HEK293 (cell line): ENCODE data around the gene SMIM1.

Experiments
- CTCF ChIA-PET: fragments of 350-600 bp; formaldehyde crosslinking; extraction: SDS; loops from one replicate; lab custom pipeline; 2021; ENCODE audit warnings: antibody characterized with exemption; lab: Yijun Ruan, JAX
- POLR2A ChIA-PET: fragments of 300-600 bp; formaldehyde crosslinking; extraction: SDS; loops from one replicate; lab custom pipeline; 2020; ENCODE audit warnings: antibody characterized with exemption, inconsistent platforms; lab: Yijun Ruan, JAX
- H3K27ac ChIP-seq: fragments of 200-500 bp; sonication (Bioruptor generic); 2 replicates; pipeline ENCODE4 v1.5.1; 2014; ENCODE audit warnings: low read depth, low read length, control low read depth, inconsistent platforms; ENCODE audit errors: extremely low read depth
- H3K36me3 ChIP-seq, 2 experiments: fragments of 200-500 bp in 1 of 2; sonication (Bioruptor generic) in 1 of 2; 1 replicate in 1 of 2; 2 replicates in 1 of 2; pipeline ENCODE4 v1.5.1; 2014 to 2017; ENCODE audit warnings: inconsistent platforms in 2 of 2, low read length in 2 of 2; ENCODE audit not compliant: control insufficient read depth in 2 of 2, insufficient read depth in 1 of 2
- H3K4me1 ChIP-seq: fragments of 200-500 bp; sonication (Bioruptor generic); 2 replicates; pipeline ENCODE4 v1.5.1; 2014; ENCODE audit warnings: mild to moderate bottlenecking, low read length, inconsistent platforms; ENCODE audit not compliant: control insufficient read depth, insufficient read depth
- H3K4me3 ChIP-seq: 2 replicates; pipeline ENCODE4 v1.5.1; 2011; ENCODE audit warnings: low read depth, mild to moderate bottlenecking, control low read depth, low read length, moderate library complexity
- H3K9me3 ChIP-seq: fragments of 200-500 bp; sonication (Bioruptor generic); 2 replicates; pipeline ENCODE4 v1.5.1; 2014; ENCODE audit warnings: low read depth, low read length, inconsistent platforms; ENCODE audit not compliant: control insufficient read depth, insufficient read depth
- HIC1 ChIP-seq: fragments of 450-650 bp; formaldehyde crosslinking; IDR thresholded peaks from 2 replicates; pipeline ENCODE4 v1.5.1; 2016; ENCODE audit warnings: missing biosample characterization, missing genetic modification characterization
- KLF8 ChIP-seq: fragments of 450-650 bp; formaldehyde crosslinking; IDR thresholded peaks from 2 replicates; pipeline ENCODE4 v1.5.1; 2016; ENCODE audit warnings: missing biosample characterization, missing genetic modification characterization
- REST ChIP-seq: fragments of 450-650 bp; formaldehyde crosslinking; IDR thresholded peaks from 2 replicates; pipeline ENCODE4 v1.5.1; 2016; ENCODE audit warnings: missing biosample characterization, missing genetic modification characterization
- SCRT2 ChIP-seq: fragments of 450-650 bp; formaldehyde crosslinking; IDR thresholded peaks from 2 replicates; pipeline ENCODE4 v1.5.1; 2016; ENCODE audit warnings: missing biosample characterization, missing genetic modification characterization
- ZFP41 ChIP-seq: fragments of 450-650 bp; formaldehyde crosslinking; IDR thresholded peaks from 2 replicates; pipeline ENCODE4 v1.5.1; 2016; ENCODE audit warnings: missing biosample characterization, missing genetic modification characterization, borderline replicate concordance
- ZNF2 ChIP-seq: fragments of 450-650 bp; formaldehyde crosslinking; IDR thresholded peaks from 2 replicates; pipeline ENCODE4 v1.5.1; 2016; ENCODE audit warnings: missing biosample characterization, missing genetic modification characterization
- ZNF404 ChIP-seq: fragments of 450-650 bp; formaldehyde crosslinking; IDR thresholded peaks from 2 replicates; pipeline ENCODE4 v1.5.1; 2017; ENCODE audit warnings: missing biosample characterization, missing genetic modification characterization
- ZNF449 ChIP-seq: fragments of 450-650 bp; formaldehyde crosslinking; IDR thresholded peaks from 2 replicates; pipeline ENCODE4 v1.5.1; 2017; ENCODE audit warnings: missing biosample characterization, mild to moderate bottlenecking, missing genetic modification characterization, moderate library complexity
- ZNF549 ChIP-seq: fragments of 450-650 bp; IDR thresholded peaks from 2 replicates; pipeline ENCODE4 v1.5.1; 2018; ENCODE audit warnings: missing biosample characterization, missing genetic modification characterization, mild to moderate bottlenecking, inconsistent platforms, moderate library complexity
- ZNF654 ChIP-seq: fragments of 450-650 bp; formaldehyde crosslinking; IDR thresholded peaks from 2 replicates; pipeline ENCODE4 v1.5.1; 2016; ENCODE audit warnings: low read depth, missing biosample characterization, missing genetic modification characterization
- ZNF707 ChIP-seq: fragments of 450-650 bp; formaldehyde crosslinking; IDR thresholded peaks from 2 replicates; pipeline ENCODE4 v1.5.1; 2016; ENCODE audit warnings: missing biosample characterization, missing genetic modification characterization

SMIM1 gene

GRCh38 chr1:3816331-3817137 lies 44.0 kb downstream of the SMIM1 start:
- Histone ChIP-seq H3K9me3 (no peaks in the 10 kb centered on the region), H3K27ac (no peak overlapping the region), H3K4me3 (no peak overlapping the region), H3K36me3 (peaks cover 0 to 71% of the 10 kb centered on the region in 2 experiments; a peak in 1 of 3 replicates), H3K4me1 (no peaks in the 10 kb centered on the region; the same call in 1 of the 2 replicates)
- POLR2A ChIA-PET, result no interaction called here
- no peak for TF ChIP-seq ZNF654 (tag by site-specific recombination)
- TF ChIP-seq ZNF2, result no peak
- TF ChIP-seq REST (tag by site-specific recombination), result no peak
- CTCF ChIA-PET, result no interaction called here

GRCh38 chr1:3817138-3817740 lies 44.7 kb downstream of the SMIM1 start:
- CTCF ChIA-PET, result no interaction called here

GRCh38 chr1:3817821-3818597 lies 45.5 kb downstream of the SMIM1 start:
- peaks cover 0 to 86% of the 10 kb centered on the region in 2 experiments; a peak in 1 of 3 replicates for H3K36me3 ChIP-seq
- TF ChIP-seq ZNF549 (tag by site-specific recombination) (no peak), ZNF449 (tag by site-specific recombination) (no peak), ZNF404 (tag by site-specific recombination) (no peak)
- TF ChIP-seq, all 188 proteins: peak for 0
- POLR2A ChIA-PET, result no interaction called here
- H3K9me3 ChIP-seq, result no peaks in the 10 kb centered on the region
- no peak overlapping the region for H3K27ac ChIP-seq
- CTCF ChIA-PET, result interaction anchor here (0.6 kb wide), 1 partner anchor 1032 kb away, joined by 3 read pairs; no protein-coding TSS in a partner anchor
- H3K4me3 ChIP-seq, result no peak overlapping the region
- no peaks in the 10 kb centered on the region for H3K4me1 ChIP-seq

More at GRCh38 chr1:3817138-3817740, 44.7 kb downstream of the SMIM1 start:
- no peak for TF ChIP-seq ZNF707
- no peak for TF ChIP-seq KLF8 (tag by site-specific recombination)
- no peak for TF ChIP-seq HIC1 (tag by site-specific recombination)
- TF ChIP-seq ZFP41 (tag by site-specific recombination), result no peak
- 0 out of 2 replicates have a peak, but pooled peaks have one; percentile 15 for TF ChIP-seq SCRT2 (tag by site-specific recombination)
- no peak overlapping the region for H3K27ac ChIP-seq
- POLR2A ChIA-PET, result no interaction called here
- H3K9me3 ChIP-seq, result no peaks in the 10 kb centered on the region
- H3K36me3 ChIP-seq, result peaks cover 0 to 78% of the 10 kb centered on the region in 2 experiments; a peak in 1 of 3 replicates
- H3K4me1 ChIP-seq, result no peaks in the 10 kb centered on the region
- H3K4me3 ChIP-seq, result no peak overlapping the region
